Parathyroid adenoma (tissue), 2 donors: ENCODE results near the gene TEX22.
A peak's percentile ranks its signal among the peaks of the same experiment; 100 is the strongest.

Experiments
- H2AFZ ChIP-seq: fragments of 300-600 bp; sonication (generic); one replicate; pipeline ENCODE4 v1.7.0; 2017; ENCODE audit warnings: antibody characterized with exemption, mild to moderate bottlenecking
- H3K27ac ChIP-seq: fragments of 300-600 bp; sonication (generic); one replicate; pipeline ENCODE4 v1.7.0; 2017
- H3K27me3 ChIP-seq: fragments of 300-600 bp; sonication (generic); one replicate; pipeline ENCODE4 v1.7.0; 2017; ENCODE audit warnings: low read length; ENCODE audit not compliant: control insufficient read depth, insufficient read depth
- H3K36me3 ChIP-seq: fragments of 300-600 bp; sonication (generic); one replicate; pipeline ENCODE4 v1.7.0; 2017; ENCODE audit warnings: low read length; ENCODE audit not compliant: control insufficient read depth, insufficient read depth
- H3K4me1 ChIP-seq: fragments of 300-600 bp; sonication (generic); one replicate; pipeline ENCODE4 v1.7.0; 2017; ENCODE audit warnings: control low read depth
- H3K4me2 ChIP-seq: fragments of 300-600 bp; sonication (generic); one replicate; pipeline ENCODE4 v1.7.0; 2017; ENCODE audit warnings: low read length
- H3K4me3 ChIP-seq: fragments of 300-600 bp; sonication (generic); one replicate; pipeline ENCODE4 v1.7.0; 2017; ENCODE audit warnings: low read depth, low read length
- H3K79me2 ChIP-seq: fragments of 300-600 bp; sonication (generic); one replicate; pipeline ENCODE4 v1.7.0; 2017; ENCODE audit warnings: control low read depth
- H3K9ac ChIP-seq: fragments of 300-600 bp; sonication (generic); one replicate; pipeline ENCODE4 v1.7.0; 2017; ENCODE audit warnings: mild to moderate bottlenecking
- H3K9me3 ChIP-seq: fragments of 300-600 bp; sonication (generic); one replicate; pipeline ENCODE4 v1.7.0; 2017; ENCODE audit warnings: low read length; ENCODE audit not compliant: control insufficient read depth
- TF ChIP-seq, protein P1 (sequence below): fragments of 300-600 bp; sonication (generic); IDR thresholded peaks from one replicate; pipeline ENCODE4 v1.7.0; 2017; ENCODE audit warnings: antibody characterized with exemption, mild to moderate bottlenecking
- donor health status: primary hyperparathyroidism.

The TEX22 gene

DNA sequence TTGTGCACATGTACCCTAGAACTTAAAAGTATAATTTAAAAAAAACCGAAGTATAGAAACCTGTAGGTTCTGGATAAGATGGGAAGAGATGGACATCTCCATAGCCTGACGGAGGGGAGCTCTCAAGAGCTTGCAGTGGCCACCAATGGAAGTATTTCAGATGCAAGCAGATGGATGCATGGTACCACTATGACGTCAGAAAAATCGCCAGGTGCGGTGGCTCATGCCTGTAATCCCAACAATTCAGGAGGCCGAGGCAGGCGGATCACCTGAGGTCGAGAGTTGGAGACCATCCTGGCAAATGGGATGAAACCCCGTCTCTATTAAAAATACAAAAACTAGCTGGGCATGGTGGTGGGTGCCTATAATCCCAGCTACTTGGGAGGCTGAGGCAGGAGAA, 3.4 kb downstream of the TEX22 start:
- no peak overlapping the region for H3K27ac ChIP-seq
- H3K9ac ChIP-seq: no peak overlapping the region
- no peaks in the 10 kb centered on the region for H3K9me3 ChIP-seq
- no peak overlapping the region for H3K4me3 ChIP-seq
- H3K36me3 ChIP-seq: no peaks in the 10 kb centered on the region
- H3K4me2 ChIP-seq: no peak overlapping the region
- H3K4me1 ChIP-seq: peaks cover 8% of the 10 kb centered on the region
- TF ChIP-seq, protein P1, sequence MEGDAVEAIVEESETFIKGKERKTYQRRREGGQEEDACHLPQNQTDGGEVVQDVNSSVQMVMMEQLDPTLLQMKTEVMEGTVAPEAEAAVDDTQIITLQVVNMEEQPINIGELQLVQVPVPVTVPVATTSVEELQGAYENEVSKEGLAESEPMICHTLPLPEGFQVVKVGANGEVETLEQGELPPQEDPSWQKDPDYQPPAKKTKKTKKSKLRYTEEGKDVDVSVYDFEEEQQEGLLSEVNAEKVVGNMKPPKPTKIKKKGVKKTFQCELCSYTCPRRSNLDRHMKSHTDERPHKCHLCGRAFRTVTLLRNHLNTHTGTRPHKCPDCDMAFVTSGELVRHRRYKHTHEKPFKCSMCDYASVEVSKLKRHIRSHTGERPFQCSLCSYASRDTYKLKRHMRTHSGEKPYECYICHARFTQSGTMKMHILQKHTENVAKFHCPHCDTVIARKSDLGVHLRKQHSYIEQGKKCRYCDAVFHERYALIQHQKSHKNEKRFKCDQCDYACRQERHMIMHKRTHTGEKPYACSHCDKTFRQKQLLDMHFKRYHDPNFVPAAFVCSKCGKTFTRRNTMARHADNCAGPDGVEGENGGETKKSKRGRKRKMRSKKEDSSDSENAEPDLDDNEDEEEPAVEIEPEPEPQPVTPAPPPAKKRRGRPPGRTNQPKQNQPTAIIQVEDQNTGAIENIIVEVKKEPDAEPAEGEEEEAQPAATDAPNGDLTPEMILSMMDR: no peak
- H3K79me2 ChIP-seq: no peaks in the 10 kb centered on the region
- H3K27me3 ChIP-seq: no peaks in the 10 kb centered on the region
- no peak overlapping the region for H2AFZ ChIP-seq

DNA sequence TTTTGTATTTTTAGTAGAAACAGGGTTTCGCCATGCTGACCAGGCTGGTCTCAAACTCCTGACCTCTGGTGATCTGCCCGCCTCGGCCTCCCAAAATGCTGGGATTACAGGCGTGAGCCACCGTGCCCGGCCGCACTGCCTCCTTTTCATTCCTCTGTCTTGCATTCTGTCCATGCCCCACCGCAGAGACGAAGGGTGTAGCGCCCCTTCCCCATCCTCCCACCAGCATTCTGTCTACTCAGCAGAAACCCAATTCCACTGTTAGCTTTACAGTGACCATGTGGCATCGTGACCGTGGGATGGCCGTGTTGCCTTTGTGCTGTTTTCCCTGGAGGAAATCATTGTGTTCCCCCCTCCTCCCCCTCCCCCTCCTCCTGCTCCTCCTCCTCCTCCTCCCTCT, 10.3 kb downstream of the TEX22 start:
- Histone ChIP-seq H3K79me2 (no peaks in the 10 kb centered on the region), H3K4me3 (no peak overlapping the region), H3K9ac (no peak overlapping the region), H3K9me3 (no peaks in the 10 kb centered on the region), H3K4me1 (peaks cover 3% of the 10 kb centered on the region), H3K27me3 (no peaks in the 10 kb centered on the region), H3K36me3 (no peaks in the 10 kb centered on the region), H3K4me2 (no peak overlapping the region), H2AFZ (no peak overlapping the region), H3K27ac (no peak overlapping the region)
- TF ChIP-seq, protein P1: no peak

DNA sequence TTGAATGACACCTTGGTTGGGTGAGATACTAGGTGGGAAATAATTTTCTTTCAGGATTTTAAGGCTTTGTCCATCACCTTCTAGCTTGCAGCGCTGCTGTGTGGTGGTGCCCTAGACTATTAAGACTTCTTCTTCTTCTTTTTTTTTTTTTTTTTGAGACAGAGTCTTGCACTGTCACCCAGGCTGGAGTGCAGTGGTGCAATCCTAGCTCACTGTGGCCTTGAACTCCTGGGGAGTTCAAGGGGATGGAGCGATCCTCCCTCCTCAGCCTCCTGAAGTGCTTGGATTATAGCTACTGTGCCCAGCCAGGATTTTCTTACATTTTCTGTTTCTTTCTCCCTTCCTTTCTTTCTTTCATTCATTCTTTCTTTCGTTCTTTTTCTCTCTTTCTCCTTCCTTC, 11.0 kb downstream of the TEX22 start:
- Histone ChIP-seq H3K36me3 (no peaks in the 10 kb centered on the region), H2AFZ (no peak overlapping the region), H3K27ac (no peak overlapping the region), H3K79me2 (no peaks in the 10 kb centered on the region), H3K4me3 (no peak overlapping the region), H3K9ac (no peak overlapping the region), H3K9me3 (no peaks in the 10 kb centered on the region), H3K4me2 (no peak overlapping the region), H3K27me3 (no peaks in the 10 kb centered on the region), H3K4me1 (peaks cover 3% of the 10 kb centered on the region)
- TF ChIP-seq, protein P1: no peak

DNA sequence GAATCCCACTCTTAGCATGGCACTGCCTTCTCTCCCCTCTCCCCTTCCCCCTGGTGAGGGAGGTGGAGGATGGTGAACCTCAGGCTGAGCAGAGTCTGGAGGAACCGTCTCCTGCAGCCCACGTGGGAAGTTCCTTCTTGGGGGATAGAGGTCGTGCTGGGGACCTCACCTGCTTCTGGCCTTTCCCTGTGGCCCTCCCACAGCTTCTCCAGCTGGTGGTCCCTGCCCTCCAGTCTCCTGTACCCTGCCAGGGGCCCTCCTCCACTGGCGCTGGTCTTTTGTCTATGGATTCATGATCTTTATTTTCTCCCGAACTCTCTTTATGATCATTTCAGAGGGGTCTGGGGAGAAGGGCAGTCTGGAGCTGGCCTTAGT, 12.3 kb downstream of the TEX22 start:
- H3K27me3 ChIP-seq: no peaks in the 10 kb centered on the region
- peaks cover 3% of the 10 kb centered on the region for H3K4me1 ChIP-seq
- H3K9ac ChIP-seq: no peak overlapping the region
- no peak overlapping the region for H3K4me3 ChIP-seq
- peak overlapping the region; percentile 77 for H2AFZ ChIP-seq
- no peaks in the 10 kb centered on the region for H3K36me3 ChIP-seq
- no peaks in the 10 kb centered on the region for H3K9me3 ChIP-seq
- H3K27ac ChIP-seq: no peak overlapping the region
- TF ChIP-seq, protein P1: no peak
- H3K79me2 ChIP-seq: no peaks in the 10 kb centered on the region
- peak overlapping the region; percentile 43 for H3K4me2 ChIP-seq

DNA sequence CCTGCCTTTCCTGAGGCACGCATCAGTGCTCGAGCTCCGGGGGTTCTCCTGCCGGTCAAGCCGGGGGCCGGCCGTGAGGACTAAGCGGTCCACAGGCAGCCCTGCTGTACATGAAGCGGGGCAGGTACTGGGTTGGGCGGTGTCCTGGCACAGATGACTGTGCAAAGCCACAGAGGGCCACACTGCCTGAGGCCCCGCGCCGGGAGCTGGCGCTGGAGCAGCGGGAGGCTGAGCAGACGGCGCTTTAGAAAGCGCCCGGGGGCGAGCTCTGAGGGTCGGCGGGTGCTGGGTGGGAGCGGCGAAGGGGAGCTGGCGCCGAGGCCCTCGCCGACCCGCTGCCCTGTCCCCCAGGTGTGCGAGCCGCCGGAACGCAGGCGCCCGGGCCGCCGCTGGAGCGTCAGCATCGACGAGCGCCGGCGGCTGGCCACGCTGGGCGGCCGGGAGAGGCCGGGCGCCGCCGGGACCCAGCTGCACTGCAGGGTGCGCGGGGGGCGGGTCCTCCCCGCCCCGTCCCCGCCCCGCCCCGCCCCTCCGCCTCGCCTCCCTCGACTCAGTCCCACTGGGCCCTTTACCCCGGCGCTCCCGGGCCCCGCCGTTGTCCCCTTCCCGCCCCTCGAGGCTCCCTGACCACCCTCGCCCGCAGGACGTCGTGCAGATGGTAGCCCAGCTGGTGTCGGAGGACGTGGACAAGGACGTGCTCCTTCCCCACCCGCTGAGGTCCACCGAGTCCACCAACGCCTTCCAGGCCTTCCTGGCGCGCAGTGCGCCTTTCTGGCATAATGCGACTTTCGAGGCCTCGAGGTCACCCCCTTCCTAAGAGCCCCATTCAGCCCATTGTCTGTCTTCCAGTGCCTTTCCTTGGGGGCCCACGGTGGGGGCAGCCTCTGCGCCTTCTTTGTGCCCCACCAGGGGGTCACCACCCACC, 12.9 kb downstream of the TEX22 start:
- Histone ChIP-seq H2AFZ (peak overlapping the region; percentile 77), H3K4me1 (peaks cover 3% of the 10 kb centered on the region), H3K4me2 (peak overlapping the region; percentile 49), H3K4me3 (no peak overlapping the region), H3K9me3 (no peaks in the 10 kb centered on the region), H3K27me3 (no peaks in the 10 kb centered on the region), H3K79me2 (no peaks in the 10 kb centered on the region), H3K9ac (no peak overlapping the region), H3K36me3 (no peaks in the 10 kb centered on the region), H3K27ac (no peak overlapping the region)
- TF ChIP-seq, protein P1: no peak
